ENCODE results near the gene GABPB1. TPM values are rescaled to one million over a fixed set of nuclear protein-coding genes. Genes with fewer than 3 reads are reported as not detected.

Gene GABPB1
- total RNA-seq (2022; extraction: Qiagen RNA extraction; ENCODE audit: low read depth) = 25.9 to 36.9 TPM (median 34.5 TPM) in 5 replicates

DNA sequence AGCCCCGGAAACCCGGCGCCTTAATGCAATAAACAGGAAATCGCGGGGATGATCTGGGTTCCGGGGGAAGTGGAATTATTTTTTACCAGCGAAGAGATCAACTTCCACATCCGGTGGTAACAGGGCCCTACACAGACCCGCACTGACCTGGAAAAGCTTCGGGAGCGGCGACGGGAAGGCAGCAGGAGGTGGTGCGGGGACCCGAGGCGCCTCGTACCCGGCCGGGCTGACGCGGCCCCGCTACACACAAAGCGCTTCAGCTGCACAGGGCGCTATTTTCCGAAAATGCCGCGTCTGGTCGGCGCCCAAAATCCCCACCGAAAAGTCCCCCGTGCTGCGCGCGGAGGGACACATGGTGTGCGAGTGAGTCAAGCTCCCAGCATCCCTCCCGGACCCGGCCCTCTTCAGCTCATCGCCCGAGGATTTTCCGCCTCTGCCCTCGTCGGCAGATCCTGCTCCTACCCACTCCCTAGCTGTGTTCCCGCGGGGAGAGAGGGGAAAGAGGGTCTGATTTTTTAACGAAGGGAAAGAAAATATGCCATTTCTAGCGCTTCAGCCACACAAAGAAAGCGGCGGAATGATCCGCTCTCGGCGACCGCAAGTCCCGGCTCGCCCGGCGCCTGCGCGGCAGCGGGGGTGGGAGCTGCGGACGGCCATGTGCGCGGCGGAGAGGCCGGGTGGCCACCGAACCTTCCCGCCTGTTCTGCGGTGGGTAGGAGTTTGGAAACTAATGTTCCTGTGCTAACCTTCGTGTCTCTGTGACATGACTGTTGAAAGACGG lies at the start of gene GABPB1:
Gene GABPB1, minus strand, starts transcription at position 361 of the 781 bp plus-strand sequence. CDS start 45,400 bp downstream, outside the sequence.

DNA sequence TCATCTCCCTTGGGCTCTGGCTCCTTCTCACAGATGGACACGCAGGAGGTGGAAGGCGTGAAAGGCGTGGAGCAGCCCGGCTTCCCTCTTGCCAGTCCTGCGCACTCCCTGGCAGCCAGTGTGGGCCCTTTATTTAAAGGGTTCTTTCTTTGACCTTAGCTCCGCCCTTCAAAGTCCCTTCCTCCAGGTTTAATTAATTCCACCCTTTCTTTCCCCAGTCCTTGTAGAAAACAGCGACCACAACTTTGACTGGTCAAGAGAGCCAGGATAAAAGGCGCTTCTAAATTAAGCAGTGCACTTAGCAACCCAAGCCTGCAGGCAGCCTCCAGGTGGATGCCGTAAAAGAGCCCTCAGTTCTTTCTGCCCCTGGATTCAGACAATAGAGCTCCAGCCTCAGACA lies 89.4 kb downstream of the GABPB1 start, which contains the start of gene HDC:
Gene HDC, minus strand, starts transcription at position 107 of the 400 bp plus-strand sequence. Its CDS starts 103 bp downstream, at position 4.

Other genes starting within 250 kb of the GABPB1 start
- gene ATP8B4, start 236.0 kb downstream of the GABPB1 start, total RNA-seq (2022; extraction: Qiagen RNA extraction; ENCODE audit: low read depth) = 0.62 to 1.6 TPM (median 0.91 TPM) in 5 replicates
- gene SLC27A2, start 173.0 kb downstream of the GABPB1 start, total RNA-seq (2022; extraction: Qiagen RNA extraction; ENCODE audit: low read depth) = 32.0 to 42.0 TPM (median 33.3 TPM) in 5 replicates
- gene HDC, start 89.5 kb downstream of the GABPB1 start, total RNA-seq (2022; extraction: Qiagen RNA extraction; ENCODE audit: low read depth) = 0.09 to 0.47 TPM (median 0.18 TPM) in 3 of 5 replicates, not detected in the others
- 35.2 to 53.1 TPM (median 39.3 TPM) in 5 replicates for gene USP8, start 69.2 kb upstream of the GABPB1 start, total RNA-seq (2022; extraction: Qiagen RNA extraction; ENCODE audit: low read depth)
- gene USP50, start 191.5 kb upstream of the GABPB1 start, total RNA-seq (2022; extraction: Qiagen RNA extraction; ENCODE audit: low read depth) = not detected in 5 replicates